ENCODE results near the gene TXLNG.
"Not testable (repeated sequence)": the region's sequence is repeated elsewhere in the genome, so short reads cannot be mapped to it uniquely, and the experiment has no call there.

The TXLNG gene

GRCh38 chrX:16839219-16839851, 53.1 kb downstream of the TXLNG start:
- no peak for TF ChIP-seq ZNF274 (IDR thresholded peaks at IDR 0.05; ENCODE audit: low read depth, low read length)

GRCh38 chrX:16839852-16840460, 53.7 kb downstream of the TXLNG start:
- no peak overlapping the region for H3K4me3 ChIP-seq (ENCODE audit: low read length)
- no peak for TF ChIP-seq ZNF274 (IDR thresholded peaks at IDR 0.05; ENCODE audit: low read depth, low read length)

More at GRCh38 chrX:16839219-16839851, 53.1 kb downstream of the TXLNG start:
- no peak overlapping the region for H3K4me3 ChIP-seq (ENCODE audit: low read length)

GRCh38 chrX:16842684-16843083, 56.4 kb downstream of the TXLNG start:
- no peak overlapping the region for H3K4me3 ChIP-seq (ENCODE audit: low read length)
- TF ChIP-seq ZNF274 (IDR thresholded peaks at IDR 0.05; ENCODE audit: low read depth, low read length) = no peak

GRCh38 chrX:16843208-16843909, 57.1 kb downstream of the TXLNG start:
- no peak overlapping the region for H3K4me3 ChIP-seq (ENCODE audit: low read length)
- no peak for TF ChIP-seq ZNF274 (IDR thresholded peaks at IDR 0.05; ENCODE audit: low read depth, low read length)

- TF ChIP-seq ZNF274 (IDR thresholded peaks at IDR 0.05; ENCODE audit: low read depth, low read length) = no peak
Measured at GRCh38 chrX:16845686-16846085, 59.4 kb downstream of the TXLNG start.

GRCh38 chrX:16848541-16848940, 62.3 kb downstream of the TXLNG start:
- no peak for TF ChIP-seq ZNF274 (IDR thresholded peaks at IDR 0.05; ENCODE audit: low read depth, low read length)
- H3K4me3 ChIP-seq (ENCODE audit: low read length) = no peak overlapping the region

More at GRCh38 chrX:16845686-16846085, 59.4 kb downstream of the TXLNG start:
- H3K4me3 ChIP-seq (ENCODE audit: low read length) = no peak overlapping the region

GRCh38 chrX:16851421-16851820, 65.2 kb downstream of the TXLNG start:
- TF ChIP-seq ZNF274 (IDR thresholded peaks at IDR 0.05; ENCODE audit: low read depth, low read length) = no peak
- no peak overlapping the region for H3K4me3 ChIP-seq (ENCODE audit: low read length)

- no peak overlapping the region for H3K4me3 ChIP-seq (ENCODE audit: low read length)
- no peak for TF ChIP-seq ZNF274 (IDR thresholded peaks at IDR 0.05; ENCODE audit: low read depth, low read length)
Measured at GRCh38 chrX:16851827-16852226, 65.6 kb downstream of the TXLNG start.

- no peak for TF ChIP-seq ZNF274 (IDR thresholded peaks at IDR 0.05; ENCODE audit: low read depth, low read length)
- no peak overlapping the region for H3K4me3 ChIP-seq (ENCODE audit: low read length)
Measured at GRCh38 chrX:16852617-16853179, 66.4 kb downstream of the TXLNG start.

- no peak overlapping the region for H3K4me3 ChIP-seq (ENCODE audit: low read length)
- no peak for TF ChIP-seq ZNF274 (IDR thresholded peaks at IDR 0.05; ENCODE audit: low read depth, low read length)
Measured at GRCh38 chrX:16853537-16853936, 67.3 kb downstream of the TXLNG start.

GRCh38 chrX:16855363-16856075, 69.3 kb downstream of the TXLNG start:
- TF ChIP-seq ZNF274 (IDR thresholded peaks at IDR 0.05; ENCODE audit: low read depth, low read length) = no peak
- no peak overlapping the region for H3K4me3 ChIP-seq (ENCODE audit: low read length)

- not testable (repeated sequence) for H3K4me3 ChIP-seq (ENCODE audit: low read length)
Measured at GRCh38 chrX:16856076-16856404, 69.8 kb downstream of the TXLNG start.

- no peak for TF ChIP-seq ZNF274 (IDR thresholded peaks at IDR 0.05; ENCODE audit: low read depth, low read length)
- no peak overlapping the region for H3K4me3 ChIP-seq (ENCODE audit: low read length)
Measured at GRCh38 chrX:16856744-16857143, 70.5 kb downstream of the TXLNG start.

GRCh38 chrX:16862829-16863228, 76.6 kb downstream of the TXLNG start:
- no peak overlapping the region for H3K4me3 ChIP-seq (ENCODE audit: low read length)
- no peak for TF ChIP-seq ZNF274 (IDR thresholded peaks at IDR 0.05; ENCODE audit: low read depth, low read length)
